ENCODE measurements around the gene IMMP2L.
"Not testable (repeated sequence)": the region's sequence is repeated elsewhere in the genome, so short reads cannot be mapped to it uniquely, and the experiment has no call there.

Gene IMMP2L

DNA sequence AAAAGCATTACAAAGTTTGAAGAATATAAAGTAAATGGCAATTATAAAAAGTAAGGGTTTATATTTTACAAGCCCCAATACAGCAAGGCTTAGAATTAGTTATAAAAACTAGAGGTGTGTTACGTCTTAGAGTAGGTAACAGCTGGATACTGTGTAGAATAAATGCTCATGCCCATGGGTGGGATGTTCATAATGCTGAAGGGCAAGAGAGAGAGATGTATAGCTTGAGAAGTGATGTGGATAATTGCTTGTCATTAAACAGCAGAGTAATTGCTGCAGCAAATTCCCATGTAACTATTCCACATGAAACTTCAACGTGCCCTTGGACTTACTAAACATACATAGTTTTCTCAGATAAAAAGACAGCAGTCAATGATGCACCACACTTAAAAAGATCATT is 233.8 kb downstream of the IMMP2L start:
- in situ Hi-C loops (cut with HindIII; ENCODE audit: low sequenced_read_pairs): no loop called here
- TF ChIP-seq, protein P1, sequence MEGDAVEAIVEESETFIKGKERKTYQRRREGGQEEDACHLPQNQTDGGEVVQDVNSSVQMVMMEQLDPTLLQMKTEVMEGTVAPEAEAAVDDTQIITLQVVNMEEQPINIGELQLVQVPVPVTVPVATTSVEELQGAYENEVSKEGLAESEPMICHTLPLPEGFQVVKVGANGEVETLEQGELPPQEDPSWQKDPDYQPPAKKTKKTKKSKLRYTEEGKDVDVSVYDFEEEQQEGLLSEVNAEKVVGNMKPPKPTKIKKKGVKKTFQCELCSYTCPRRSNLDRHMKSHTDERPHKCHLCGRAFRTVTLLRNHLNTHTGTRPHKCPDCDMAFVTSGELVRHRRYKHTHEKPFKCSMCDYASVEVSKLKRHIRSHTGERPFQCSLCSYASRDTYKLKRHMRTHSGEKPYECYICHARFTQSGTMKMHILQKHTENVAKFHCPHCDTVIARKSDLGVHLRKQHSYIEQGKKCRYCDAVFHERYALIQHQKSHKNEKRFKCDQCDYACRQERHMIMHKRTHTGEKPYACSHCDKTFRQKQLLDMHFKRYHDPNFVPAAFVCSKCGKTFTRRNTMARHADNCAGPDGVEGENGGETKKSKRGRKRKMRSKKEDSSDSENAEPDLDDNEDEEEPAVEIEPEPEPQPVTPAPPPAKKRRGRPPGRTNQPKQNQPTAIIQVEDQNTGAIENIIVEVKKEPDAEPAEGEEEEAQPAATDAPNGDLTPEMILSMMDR (IDR thresholded peaks at IDR 0.05; ENCODE audit: low read depth, low read length): no peak
- H3K4me3 ChIP-seq (ENCODE audit: low read depth, low read length): no peak overlapping the region
- DNase-seq (ENCODE audit: low read depth, low spot score): no peak

- in situ Hi-C loops (cut with HindIII; ENCODE audit: low sequenced_read_pairs): no loop called here
- TF ChIP-seq, protein P1 (IDR thresholded peaks at IDR 0.05; ENCODE audit: low read depth, low read length): no peak
- no peak overlapping the region for H3K4me3 ChIP-seq (ENCODE audit: low read depth, low read length)
- DNase-seq (ENCODE audit: low read depth, low spot score): no peak
Observed at GRCh38 chr7:111324776-111325175, 237.5 kb downstream of the IMMP2L start.

GRCh38 chr7:111324228-111324627 is 238.1 kb downstream of the IMMP2L start:
- in situ Hi-C loops (cut with HindIII; ENCODE audit: low sequenced_read_pairs): no loop called here
- no peak for DNase-seq (ENCODE audit: low read depth, low spot score)
- no peak overlapping the region for H3K4me3 ChIP-seq (ENCODE audit: low read depth, low read length)
- TF ChIP-seq, protein P1 (IDR thresholded peaks at IDR 0.05; ENCODE audit: low read depth, low read length): no peak

DNA sequence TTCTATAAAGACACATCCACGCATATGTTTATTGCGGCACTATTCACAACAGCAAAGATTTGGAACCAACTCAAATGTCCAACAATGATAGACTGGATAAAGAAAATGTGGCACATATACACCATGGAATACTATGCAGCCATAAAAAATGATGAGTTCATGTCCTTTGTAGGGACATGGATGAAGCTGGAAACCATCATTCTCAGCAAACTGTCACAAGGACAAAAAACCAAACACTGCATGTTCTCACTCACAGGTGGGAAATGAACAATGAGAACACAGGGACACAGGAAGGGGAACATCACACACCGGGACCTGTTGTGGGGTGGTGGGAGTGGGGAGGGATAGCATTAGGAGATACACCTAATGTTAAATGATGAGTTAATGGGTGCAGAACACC is 238.6 kb downstream of the IMMP2L start:
- DNase-seq (ENCODE audit: low read depth, low spot score); in situ Hi-C loops (cut with HindIII; ENCODE audit: low sequenced_read_pairs); H3K4me3 ChIP-seq (ENCODE audit: low read depth, low read length): not testable (repeated sequence)

GRCh38 chr7:111320133-111320532 is 242.2 kb downstream of the IMMP2L start:
- TF ChIP-seq, protein P1 (IDR thresholded peaks at IDR 0.05; ENCODE audit: low read depth, low read length): no peak
- no peak for DNase-seq (ENCODE audit: low read depth, low spot score)
- no peak overlapping the region for H3K4me3 ChIP-seq (ENCODE audit: low read depth, low read length)
- in situ Hi-C loops (cut with HindIII; ENCODE audit: low sequenced_read_pairs): no loop called here

GRCh38 chr7:111312966-111313365 is 249.3 kb downstream of the IMMP2L start:
- TF ChIP-seq, protein P1 (IDR thresholded peaks at IDR 0.05; ENCODE audit: low read depth, low read length): no peak
- peak; percentile 6 for DNase-seq (ENCODE audit: low read depth, low spot score)
- in situ Hi-C loops (cut with HindIII; ENCODE audit: low sequenced_read_pairs): no loop called here

GRCh38 chr7:111308691-111309090 is 253.6 kb downstream of the IMMP2L start:
- TF ChIP-seq, protein P1 (IDR thresholded peaks at IDR 0.05; ENCODE audit: low read depth, low read length): no peak
- DNase-seq (ENCODE audit: low read depth, low spot score): no peak
- H3K4me3 ChIP-seq (ENCODE audit: low read depth, low read length): no peak overlapping the region
- in situ Hi-C loops (cut with HindIII; ENCODE audit: low sequenced_read_pairs): no loop called here

More at GRCh38 chr7:111312966-111313365, 249.3 kb downstream of the IMMP2L start:
- no peak overlapping the region for H3K4me3 ChIP-seq (ENCODE audit: low read depth, low read length)
